IPS-NIHi7 (cell line): ENCODE data around the gene RNF40.
A peak's percentile ranks its signal among the peaks of the same experiment; 100 is the strongest.

Experiments
- DNase-seq: peaks from one replicate; pipeline ENCODE4 v3.0.0; 2012; ENCODE audit warnings: mixed read lengths; ENCODE audit errors: extremely low spot score

The RNF40 gene

GRCh38 chr16:30762991-30763725 is 1.0 kb downstream of the RNF40 start:
- DNase-seq = no peak

GRCh38 chr16:30764086-30764485 is 2.0 kb downstream of the RNF40 start:
- no peak for DNase-seq

- no peak for DNase-seq
These were observed 2.8 kb downstream of the RNF40 start for GRCh38 chr16:30764816-30765465.

GRCh38 chr16:30766206-30766932 is 4.2 kb downstream of the RNF40 start:
- no peak for DNase-seq

GRCh38 chr16:30766933-30767284 is 4.8 kb downstream of the RNF40 start:
- no peak for DNase-seq

- no peak for DNase-seq
These were observed 5.8 kb downstream of the RNF40 start for GRCh38 chr16:30767767-30768465.

GRCh38 chr16:30768583-30769181 is 6.6 kb downstream of the RNF40 start:
- no peak for DNase-seq

- DNase-seq = no peak
These were observed 7.4 kb downstream of the RNF40 start for GRCh38 chr16:30769379-30770089.

- DNase-seq = no peak
These were observed 9.6 kb downstream of the RNF40 start for GRCh38 chr16:30771726-30772125.

GRCh38 chr16:30773826-30774225 is 11.7 kb downstream of the RNF40 start:
- DNase-seq = no peak

GRCh38 chr16:30774367-30775130 is 12.4 kb downstream of the RNF40 start:
- no peak for DNase-seq

- no peak for DNase-seq
These were observed 12.9 kb downstream of the RNF40 start for GRCh38 chr16:30775131-30775391.

- peak; percentile 96 for DNase-seq
These were observed 13.5 kb downstream of the RNF40 start for GRCh38 chr16:30775392-30776188.

GRCh38 chr16:30777591-30778297 is 15.6 kb downstream of the RNF40 start:
- no peak for DNase-seq

GRCh38 chr16:30778549-30779244 is 16.6 kb downstream of the RNF40 start:
- peak; percentile 58 for DNase-seq

- no peak for DNase-seq
These were observed 17.5 kb downstream of the RNF40 start for GRCh38 chr16:30779596-30779995.

- DNase-seq = no peak
These were observed 17.9 kb downstream of the RNF40 start for GRCh38 chr16:30780021-30780420.

GRCh38 chr16:30780549-30780948 is 18.4 kb downstream of the RNF40 start:
- no peak for DNase-seq
